SH-SY5Y (cell line): ENCODE data around the gene SLC28A2.

Experiments
- GATA2 ChIP-seq: IDR thresholded peaks from 2 replicates; pipeline ENCODE4 v1.6.1; 2011; ENCODE audit warnings: mild to moderate bottlenecking, low read depth, low read length
- GATA3 ChIP-seq: IDR thresholded peaks from 2 replicates; pipeline ENCODE4 v1.6.1; 2011; ENCODE audit warnings: low read depth, mild to moderate bottlenecking, low read length, moderate library complexity

GRCh38 chr15:45320581-45321205, 68.7 kb downstream of the SLC28A2 start:
- no peak for TF ChIP-seq GATA2
- no peak for TF ChIP-seq GATA3
